ENCODE measurements around the gene CERK.
"Not testable (repeated sequence)": the region's sequence is repeated elsewhere in the genome, so short reads cannot be mapped to it uniquely, and the experiment has no call there.

CERK gene

GRCh38 chr22:46648225-46648820, 89.7 kb downstream of the CERK start:
- DNase-seq (ENCODE audit: low read depth in 2 of 2), result not testable (repeated sequence)

GRCh38 chr22:46646531-46647215, 91.4 kb downstream of the CERK start:
- DNase-seq (ENCODE audit: low read depth in 2 of 2), result no peak

GRCh38 chr22:46642840-46643480, 95.1 kb downstream of the CERK start:
- DNase-seq (ENCODE audit: low read depth in 2 of 2), result not testable (repeated sequence)

GRCh38 chr22:46641811-46642266, 96.2 kb downstream of the CERK start:
- DNase-seq (ENCODE audit: low read depth in 2 of 2), result no peak

- DNase-seq (ENCODE audit: low read depth in 2 of 2), result no peak
Observed at GRCh38 chr22:46640293-46641055, 97.6 kb downstream of the CERK start.

DNA sequence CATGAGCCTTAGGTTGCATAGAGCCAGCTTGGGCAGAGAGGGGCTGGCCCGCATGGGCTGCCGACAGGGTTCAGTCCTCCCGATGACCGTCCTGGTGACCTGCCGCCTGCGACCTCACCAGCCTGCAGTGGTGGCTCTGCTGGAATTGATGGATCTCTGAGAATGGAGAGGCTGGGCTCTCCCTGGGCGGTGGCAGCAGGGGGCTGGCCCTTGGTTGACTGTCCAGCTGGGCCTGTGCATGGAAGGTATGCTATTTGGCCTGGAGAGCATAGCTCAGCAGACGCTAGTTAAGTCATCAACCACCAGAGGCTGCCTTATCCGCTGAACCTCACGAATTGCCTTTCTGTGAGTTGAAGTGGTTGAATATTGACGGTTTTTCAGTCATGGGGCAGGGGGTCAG, 98.2 kb downstream of the CERK start:
- no peak for DNase-seq (ENCODE audit: low read depth in 2 of 2)

DNA sequence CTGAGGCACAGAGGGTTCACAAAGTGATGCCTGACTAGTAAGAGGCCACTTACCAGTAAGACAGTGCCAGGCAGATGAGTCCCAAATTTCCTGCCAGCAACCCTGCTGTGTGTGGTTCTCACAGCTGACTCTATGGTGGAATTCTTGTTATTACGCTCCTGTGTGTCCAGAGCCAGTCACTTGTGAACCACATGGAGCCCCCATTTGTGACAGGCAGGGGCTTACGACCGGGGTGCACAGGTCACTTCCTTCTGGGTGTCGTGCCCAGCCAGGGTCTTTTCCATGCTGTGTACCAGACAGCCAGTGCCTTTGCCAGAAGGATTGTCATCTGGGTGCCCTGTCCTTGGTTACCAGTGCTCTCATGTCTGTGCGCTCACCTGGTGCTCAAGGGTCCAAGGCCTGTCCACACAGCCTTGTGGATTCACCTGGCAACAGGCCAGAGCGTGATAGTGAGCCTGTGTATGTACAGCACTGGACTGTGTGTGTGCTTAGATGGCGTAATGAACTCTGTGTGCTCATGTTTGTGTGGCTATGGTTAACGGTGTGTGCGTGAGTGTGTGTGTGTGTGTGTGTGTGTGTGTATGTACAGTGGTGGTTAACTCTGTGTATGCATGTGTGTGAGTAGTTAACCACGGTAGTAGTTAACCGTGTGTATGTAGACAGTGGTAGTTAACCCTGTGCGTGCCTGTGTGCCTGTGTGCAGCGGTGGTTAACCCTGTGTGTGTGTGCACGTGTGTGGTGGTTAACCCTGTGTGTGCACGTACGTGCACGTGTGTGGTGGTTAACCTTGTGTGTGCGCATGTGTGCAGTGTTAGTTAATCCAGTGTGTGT, 99.2 kb downstream of the CERK start:
- no peak for DNase-seq (ENCODE audit: low read depth in 2 of 2)

GRCh38 chr22:46637711-46638600, 100.1 kb downstream of the CERK start:
- DNase-seq (ENCODE audit: low read depth in 2 of 2), result no peak

DNA sequence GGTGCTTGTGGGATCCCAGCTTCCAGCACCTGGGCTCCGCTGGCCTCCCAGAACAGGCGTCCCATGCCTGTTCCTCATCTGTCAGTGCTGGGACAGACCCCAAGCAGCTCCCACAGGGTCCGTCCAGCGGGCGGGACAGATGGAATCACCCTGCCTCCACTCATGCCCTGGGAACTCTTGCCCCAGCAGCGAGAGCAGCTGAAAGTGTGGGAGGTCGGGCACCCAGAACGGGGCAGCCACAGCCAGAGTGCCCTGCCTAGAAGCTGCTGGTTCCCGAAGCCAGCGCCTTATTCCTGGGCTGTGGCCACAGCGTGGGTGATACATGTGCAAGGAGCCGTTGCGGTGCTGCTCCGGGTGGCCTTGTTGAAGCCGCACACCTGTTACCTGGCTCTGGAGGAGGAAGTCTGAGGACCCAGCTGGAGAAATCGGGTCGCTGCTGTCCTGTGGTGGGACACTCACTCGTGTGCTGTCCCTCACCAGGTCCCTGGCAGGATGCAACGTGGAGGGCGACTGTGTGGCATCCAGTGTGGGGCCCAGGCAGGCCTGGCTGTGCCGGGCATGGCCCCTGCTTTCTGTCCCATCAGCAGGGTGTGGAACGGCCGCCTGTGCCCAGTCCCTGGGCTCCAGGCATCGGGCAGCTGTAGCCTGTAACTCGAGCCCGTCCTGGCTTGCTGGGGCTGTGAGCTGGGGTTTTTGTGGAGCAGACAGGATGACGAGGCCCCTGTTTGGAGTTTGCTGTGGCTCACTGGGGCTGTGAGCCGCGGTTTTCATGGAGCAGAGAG, 101.6 kb downstream of the CERK start:
- DNase-seq (ENCODE audit: low read depth in 2 of 2), result no peak

DNA sequence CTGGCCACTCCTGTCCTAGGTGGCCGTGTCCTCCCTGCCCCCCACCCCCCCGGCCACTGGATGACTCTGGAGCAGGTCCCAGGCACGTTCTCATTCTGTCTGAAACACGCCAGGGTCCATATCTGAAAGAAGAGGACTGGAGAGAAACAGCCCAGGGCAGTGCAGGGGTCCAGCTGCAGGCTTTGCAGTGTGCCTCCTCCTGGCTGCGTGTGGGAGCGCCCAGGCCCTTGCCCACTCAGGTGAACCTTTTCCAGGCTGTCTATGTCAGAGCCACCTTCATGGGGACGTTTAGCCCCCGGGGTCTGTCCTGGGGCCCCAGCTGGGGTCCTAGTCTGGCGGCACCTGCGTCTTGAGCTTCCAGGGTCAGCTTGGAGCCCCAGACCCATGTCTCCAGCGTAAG, 102.3 kb downstream of the CERK start:
- DNase-seq (ENCODE audit: low read depth in 2 of 2), result no peak

- DNase-seq (ENCODE audit: low read depth in 2 of 2), result not testable (repeated sequence)
Observed at GRCh38 chr22:46634973-46635685, 102.9 kb downstream of the CERK start.
